GM18499 (cell line): ENCODE data around the gene RTTN.

ENCODE experiments used
- ATAC-seq: cut with Tn5 transposase; IDR thresholded peaks from one replicate; pipeline ENCODE4 v1.9.1; 2021; ENCODE audit warnings: moderate number of reproducible peaks; ENCODE audit not compliant: insufficient read depth, unreplicated experiment

RTTN gene

DNA sequence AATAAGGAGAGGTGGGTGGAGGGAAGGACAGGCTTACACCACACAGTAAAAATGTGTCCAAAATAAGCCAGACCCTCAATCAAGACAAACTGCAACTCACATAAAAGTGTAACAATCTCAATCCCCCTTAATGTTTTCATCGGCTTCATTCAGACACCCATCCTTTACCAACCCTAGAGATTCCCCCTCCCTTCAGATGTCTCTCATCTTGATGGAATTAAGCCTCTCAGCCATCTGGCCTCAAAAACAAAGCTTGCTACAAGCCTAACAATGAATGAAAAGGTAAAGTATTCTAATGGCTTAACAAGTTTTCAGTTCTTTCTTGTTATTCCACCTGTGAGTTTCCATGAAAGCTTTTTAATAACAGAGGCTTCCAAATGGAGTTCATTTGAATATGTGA, 5.2 kb downstream of the RTTN start:
- no peak for ATAC-seq

- ATAC-seq: no peak
Observed at GRCh38 chr18:70197844-70198243, 7.6 kb downstream of the RTTN start.

GRCh38 chr18:70197026-70197425, 8.5 kb downstream of the RTTN start:
- no peak for ATAC-seq

DNA sequence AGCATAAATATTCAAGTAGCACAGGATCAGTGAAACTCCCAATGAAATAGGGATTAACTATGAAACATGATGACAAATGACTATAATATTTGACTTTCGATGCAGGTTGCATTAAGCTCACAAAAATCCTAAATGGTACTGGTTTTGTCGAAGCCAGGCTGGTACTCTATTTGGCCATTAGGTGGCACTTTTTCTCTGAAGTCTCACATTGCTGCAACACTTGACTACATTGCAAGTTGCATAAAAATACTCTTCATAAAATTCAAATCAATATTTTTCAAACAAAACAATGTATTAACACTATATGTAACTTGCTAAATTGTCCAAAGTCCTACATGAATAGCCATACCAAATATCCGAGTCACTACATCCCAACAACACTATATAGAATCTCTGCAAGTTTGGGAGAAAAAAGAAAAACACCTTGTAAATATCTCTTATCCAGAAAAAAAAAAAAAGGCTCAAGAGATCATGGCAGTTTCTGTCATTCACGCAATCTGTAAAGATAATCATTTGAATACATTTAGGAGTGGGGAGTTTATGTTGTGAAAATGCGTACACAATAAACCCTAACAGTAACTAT, 9.5 kb downstream of the RTTN start:
- ATAC-seq: no peak

DNA sequence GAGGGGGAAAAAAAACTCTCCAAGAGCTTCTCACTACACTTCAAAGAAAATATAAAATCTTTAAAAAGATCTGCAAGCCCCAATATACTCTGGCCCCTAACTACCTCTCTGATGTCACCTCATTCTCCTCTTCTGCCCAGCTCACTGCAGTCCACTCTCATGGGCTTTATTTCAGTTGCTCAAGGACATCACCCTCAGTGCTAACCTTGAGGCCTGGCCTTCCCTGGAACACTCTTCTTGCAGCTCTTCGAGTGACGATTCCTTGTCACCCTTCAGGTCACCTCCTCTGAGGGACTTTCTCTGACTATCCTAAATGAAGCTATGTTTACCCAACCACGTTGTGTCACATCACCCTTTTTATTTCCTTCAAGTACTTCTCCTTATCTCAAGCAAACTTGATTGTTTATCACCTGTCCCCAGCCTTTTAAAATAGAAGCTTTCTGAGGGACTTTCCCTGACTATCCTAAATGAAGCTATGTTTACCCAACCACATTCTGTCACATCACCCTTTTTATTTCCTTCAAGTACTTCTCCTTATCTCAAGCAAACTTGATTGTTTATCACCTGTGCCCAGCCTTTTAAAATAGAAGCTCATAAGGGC, 10.4 kb downstream of the RTTN start:
- ATAC-seq: peak; percentile 41

GRCh38 chr18:70194227-70194890, 11.1 kb downstream of the RTTN start:
- peak; percentile 66 for ATAC-seq

- no peak for ATAC-seq
Observed at GRCh38 chr18:70190529-70190928, 15.0 kb downstream of the RTTN start.

DNA sequence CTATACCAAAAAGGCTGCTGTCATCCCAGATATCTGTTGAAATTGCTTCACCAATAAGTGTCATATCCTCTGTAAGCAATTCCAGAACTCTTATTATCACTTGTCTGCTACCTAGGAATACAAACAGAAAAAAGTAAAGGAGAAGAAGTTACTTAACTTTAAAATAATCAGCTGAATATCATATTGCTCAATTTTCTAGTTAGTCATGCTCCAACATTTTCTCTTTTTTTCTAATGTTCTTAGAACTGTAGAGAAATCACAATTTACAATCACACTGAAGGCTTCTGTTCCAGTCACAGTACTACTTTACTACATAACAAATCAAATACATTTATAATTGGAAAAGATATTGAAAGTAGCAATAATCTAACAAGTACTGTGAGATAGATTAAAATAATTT, 17.4 kb downstream of the RTTN start:
- ATAC-seq: no peak

DNA sequence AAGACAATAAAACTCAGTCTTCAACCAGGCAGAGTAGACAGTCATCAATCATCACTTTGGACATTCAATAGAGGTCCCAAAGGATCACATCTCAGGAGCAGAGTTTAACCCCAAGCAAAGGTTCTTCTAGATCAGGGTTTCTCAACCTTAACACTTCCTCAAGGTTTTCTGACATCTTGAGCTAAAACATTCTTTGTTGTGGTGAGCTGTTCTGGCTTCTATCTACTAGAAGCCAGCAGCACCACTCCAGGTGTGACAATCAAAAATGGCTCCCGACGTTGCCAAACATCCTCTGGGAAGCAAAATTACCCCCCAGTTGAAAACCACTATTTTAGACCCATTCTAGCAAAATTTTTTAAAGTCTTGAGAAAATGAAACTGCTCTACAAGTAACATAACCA, 22.0 kb downstream of the RTTN start:
- no peak for ATAC-seq

DNA sequence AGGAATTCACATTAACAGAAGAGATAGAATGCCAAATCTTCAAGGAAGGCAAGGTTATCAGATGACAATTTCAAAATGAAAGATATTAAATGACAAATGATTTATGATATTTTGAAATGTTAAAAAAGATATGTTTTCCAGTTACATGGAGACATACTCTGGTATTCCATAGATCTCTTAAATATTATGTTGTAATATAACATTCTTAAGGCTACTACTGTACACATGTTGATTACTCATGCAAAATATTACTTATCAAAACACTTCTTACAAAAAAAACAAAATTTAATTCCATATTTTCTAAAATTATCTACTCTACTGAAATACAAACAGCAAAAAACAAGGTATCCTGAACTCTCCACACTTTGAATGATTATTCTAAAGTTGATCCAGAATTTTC, 22.9 kb downstream of the RTTN start:
- ATAC-seq: no peak

DNA sequence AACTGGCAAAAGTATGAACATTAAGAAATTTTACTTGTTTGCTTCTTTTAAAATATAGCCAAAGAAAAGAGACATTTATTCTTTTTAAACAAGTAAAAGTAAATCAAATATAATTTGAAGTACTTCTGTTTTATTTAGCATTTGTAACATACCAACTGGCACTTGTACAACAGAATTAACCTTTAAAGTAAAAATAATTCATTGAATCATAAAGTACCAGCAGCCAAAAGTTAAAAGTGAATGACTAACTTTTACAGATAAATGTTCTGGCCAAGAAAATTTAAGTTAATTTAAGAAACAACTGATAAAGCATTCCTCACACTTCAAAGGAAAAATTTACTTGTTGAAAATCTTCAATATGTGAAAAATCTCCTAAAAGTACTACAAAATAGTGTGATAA, 23.8 kb downstream of the RTTN start:
- ATAC-seq: no peak

DNA sequence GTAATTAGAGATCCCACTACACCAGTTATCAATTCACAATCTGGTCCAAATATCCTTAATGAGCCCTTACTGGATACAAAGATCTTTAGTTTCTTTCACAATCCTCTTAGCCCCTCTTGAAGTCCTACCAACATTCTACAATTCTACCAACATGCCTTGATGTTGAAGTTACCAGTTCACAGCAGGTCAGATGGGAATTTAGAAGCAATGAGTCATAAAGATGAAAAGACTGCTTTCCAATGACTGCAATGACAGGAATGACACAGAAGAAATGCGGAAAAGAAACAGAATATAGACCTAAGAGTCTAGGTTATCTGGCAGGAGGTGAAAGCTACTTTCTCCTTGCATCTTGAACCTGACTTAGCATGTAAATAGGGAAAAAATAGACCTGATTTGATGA, 24.5 kb downstream of the RTTN start:
- no peak for ATAC-seq

DNA sequence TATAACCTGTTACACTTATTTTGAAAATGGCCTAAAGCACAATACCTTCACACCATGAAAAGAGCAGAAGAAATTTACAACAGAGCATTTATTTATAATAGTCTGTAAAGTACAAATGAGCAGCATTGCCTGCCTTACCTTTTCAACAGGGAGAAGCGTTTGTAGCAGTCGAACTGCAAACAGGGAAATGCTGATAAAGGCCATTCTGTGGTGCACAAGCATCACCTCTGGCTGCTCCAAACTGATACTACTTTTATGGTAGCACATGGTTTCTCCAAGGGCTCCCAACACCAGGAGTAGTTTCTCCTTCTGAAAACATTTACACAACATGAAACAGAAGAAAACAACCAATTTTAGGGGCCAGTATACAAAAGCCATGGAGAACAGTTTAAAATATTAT, 28.9 kb downstream of the RTTN start:
- ATAC-seq: no peak

- ATAC-seq: no peak
Observed at GRCh38 chr18:70175216-70175615, 30.3 kb downstream of the RTTN start.

GRCh38 chr18:70172225-70172624, 33.3 kb downstream of the RTTN start:
- ATAC-seq: no peak

DNA sequence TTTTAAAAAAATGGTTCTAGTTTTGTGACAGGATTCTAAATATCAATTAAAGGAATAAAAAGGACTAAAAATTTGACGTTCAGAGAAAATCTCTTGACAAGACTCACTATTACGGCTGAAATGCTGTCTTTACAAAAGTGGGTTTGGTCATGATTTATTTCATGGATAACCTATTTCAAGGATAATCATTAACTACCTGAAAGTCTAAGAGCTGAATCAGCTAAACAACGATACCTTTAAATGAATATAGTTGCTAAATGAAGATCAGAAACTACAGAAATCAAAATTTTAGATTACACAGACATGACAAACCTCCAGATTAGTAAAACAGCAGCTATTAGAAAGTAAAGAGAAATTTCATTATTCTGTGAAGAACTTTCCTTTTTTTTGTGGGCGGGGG, 35.7 kb downstream of the RTTN start:
- no peak for ATAC-seq

- no peak for ATAC-seq
Observed at GRCh38 chr18:70166668-70167067, 38.8 kb downstream of the RTTN start.

DNA sequence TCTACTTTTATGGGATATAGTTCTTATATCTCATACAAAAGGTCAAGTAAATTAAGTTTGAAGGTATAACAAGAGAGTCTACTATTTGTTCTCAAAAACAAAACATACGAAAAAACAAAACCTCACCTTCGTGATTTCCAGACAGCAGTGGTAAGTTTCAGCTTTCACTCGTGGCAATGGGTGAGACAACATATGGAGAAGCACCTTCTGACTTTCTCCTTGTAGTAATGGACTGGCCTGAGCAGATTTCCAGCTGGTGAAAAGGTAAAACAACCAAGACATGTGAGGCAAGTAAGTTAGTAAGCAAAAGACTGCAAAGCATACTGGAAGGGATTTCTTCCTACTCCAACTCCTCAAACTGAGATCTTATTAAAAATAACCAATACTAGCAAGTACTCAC, 39.6 kb downstream of the RTTN start:
- ATAC-seq: no peak

- ATAC-seq: no peak
Observed at GRCh38 chr18:70160073-70160678, 45.3 kb downstream of the RTTN start.

DNA sequence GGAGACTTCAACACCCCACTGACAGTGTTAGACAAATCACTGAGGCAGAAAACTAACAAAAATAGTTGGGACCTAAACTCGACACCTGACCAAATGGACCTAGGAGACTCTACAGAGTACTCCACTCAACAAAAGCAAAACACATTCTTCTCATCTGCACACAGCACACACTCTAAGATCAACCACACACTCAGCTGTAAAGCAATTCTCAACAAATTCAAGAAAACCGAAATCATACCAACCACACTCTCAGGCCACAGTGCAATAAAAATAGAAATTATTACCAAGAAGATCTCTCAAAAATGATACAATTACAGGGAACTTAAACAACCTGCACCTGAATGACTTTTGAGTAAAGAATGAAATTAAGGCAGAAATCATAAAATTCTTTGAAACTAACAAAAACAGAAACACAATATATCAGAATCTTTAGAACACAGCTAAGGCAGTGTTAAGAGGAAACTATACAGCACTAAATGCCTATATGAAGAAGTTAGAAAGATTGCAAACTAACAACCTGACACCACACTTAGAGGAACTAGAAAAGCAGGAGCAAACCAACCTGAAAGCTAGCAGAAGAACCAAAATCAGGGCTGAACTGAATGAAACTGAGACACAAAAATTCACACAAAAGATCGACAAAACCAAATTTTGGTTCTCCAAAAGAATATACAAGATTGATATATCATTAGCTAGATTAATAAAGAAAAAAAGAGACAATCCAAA, 46.3 kb downstream of the RTTN start:
- peak; percentile 78 for ATAC-seq

DNA sequence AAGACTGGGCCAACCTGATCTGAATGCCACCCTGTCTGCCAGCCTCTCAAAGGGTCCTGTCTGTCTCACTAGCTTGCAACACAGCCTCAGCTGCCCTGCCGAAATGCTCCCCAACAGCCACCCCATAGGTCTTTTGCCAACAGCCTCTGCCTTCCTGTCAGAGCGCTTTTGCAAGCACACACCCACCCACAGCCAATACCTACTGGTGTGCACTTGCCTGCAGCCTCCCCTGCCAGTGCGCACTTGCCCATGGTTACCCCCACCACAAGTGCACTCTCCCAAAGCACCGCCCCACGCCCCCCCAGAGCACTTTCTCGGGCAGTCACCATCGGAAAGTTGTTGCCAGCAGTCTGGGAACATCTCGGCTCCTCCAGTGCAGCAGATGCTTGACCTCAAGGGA, 48.6 kb downstream of the RTTN start:
- no peak for ATAC-seq
